Activated CD4-positive, alpha-beta T cell treated with anti-CD3 and anti-CD28 coated beads for 4 hours (primary cell): ENCODE data around the gene SLC39A11.
"Not testable (repeated sequence)": the region's sequence is repeated elsewhere in the genome, so short reads cannot be mapped to it uniquely, and the experiment has no call there.

Source experiments
- DNase-seq, 2 donors: peaks; one replicate each; pipeline ENCODE4 v3.0.0-alpha.2; 2020

Gene SLC39A11

GRCh38 chr17:72822358-72823023 is 270.0 kb downstream of the SLC39A11 start:
- DNase-seq = no peak

DNA sequence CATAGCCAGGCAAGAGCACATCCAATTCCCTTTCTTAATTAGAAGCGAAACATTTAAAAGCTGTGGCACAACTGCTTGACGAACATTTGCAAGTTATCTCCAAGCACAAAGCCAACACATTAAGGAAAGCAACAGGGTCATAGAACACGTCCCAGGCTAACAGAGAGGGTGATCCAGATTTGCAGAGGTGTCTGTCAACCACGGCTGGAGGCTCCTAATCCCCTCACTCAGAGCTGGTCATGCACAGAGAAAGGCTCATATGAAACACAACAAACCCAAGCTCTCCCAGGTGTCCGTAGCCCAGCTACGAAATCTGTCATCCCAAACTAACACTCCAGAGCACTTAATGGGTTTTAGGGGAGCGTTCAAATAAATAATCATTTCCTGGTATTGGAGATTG is 276.1 kb downstream of the SLC39A11 start:
- no peak for DNase-seq

DNA sequence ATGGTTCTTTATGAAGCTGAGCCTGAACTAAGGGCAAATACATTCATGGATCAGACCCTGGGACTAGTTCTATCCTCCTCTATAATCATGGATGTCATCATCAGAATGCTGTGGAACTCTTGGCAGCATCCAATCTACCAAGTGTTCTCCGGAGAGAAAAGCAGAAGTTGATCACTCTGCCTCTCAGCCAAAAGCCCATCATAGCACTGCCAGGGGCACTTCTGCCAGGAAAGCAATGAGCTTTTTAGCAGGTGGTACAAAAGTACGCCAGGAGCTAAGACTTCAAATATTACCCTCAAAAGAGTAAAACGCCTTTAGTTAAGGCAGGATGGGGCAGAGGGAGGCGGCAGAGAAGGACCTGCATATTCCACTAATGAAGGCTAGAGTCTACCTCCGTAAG is 279.0 kb downstream of the SLC39A11 start:
- no peak for DNase-seq

- no peak for DNase-seq
Observed at GRCh38 chr17:72812823-72813222, 279.7 kb downstream of the SLC39A11 start.

DNA sequence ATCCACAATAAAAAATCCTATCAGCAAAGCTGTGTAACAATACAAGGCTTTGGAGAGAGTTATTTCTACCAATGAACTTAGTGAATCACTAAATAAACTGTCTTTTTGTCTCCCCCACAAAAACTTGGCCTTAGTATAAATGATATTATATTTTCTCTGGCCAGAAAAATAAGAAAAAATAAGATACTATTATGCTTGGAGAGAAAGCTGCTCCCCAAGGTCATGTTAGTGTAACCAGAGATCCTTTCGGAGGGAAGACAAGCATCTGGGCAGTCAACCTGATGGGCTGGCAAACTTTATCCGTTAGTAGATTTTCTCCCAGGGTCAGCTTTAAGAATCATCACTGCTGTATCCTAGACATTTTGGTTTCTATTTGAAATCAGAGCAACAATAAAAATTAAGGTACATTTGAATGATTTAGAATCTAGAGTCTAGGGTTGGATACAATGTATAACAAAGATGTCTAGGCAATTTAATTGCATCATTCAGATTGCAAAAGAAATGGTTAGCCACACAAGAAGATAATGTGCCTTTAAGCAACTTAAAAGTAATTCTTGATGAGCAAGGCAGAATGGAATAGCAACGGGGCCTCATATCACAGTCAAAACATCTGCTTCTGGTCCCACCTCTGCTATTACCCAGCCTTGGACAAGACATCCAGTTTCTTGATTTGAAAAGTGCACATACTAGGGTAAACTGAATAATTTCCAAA is 280.4 kb downstream of the SLC39A11 start:
- DNase-seq = no peak

- DNase-seq = no peak
Observed at GRCh38 chr17:72810991-72811508, 281.4 kb downstream of the SLC39A11 start.

DNA sequence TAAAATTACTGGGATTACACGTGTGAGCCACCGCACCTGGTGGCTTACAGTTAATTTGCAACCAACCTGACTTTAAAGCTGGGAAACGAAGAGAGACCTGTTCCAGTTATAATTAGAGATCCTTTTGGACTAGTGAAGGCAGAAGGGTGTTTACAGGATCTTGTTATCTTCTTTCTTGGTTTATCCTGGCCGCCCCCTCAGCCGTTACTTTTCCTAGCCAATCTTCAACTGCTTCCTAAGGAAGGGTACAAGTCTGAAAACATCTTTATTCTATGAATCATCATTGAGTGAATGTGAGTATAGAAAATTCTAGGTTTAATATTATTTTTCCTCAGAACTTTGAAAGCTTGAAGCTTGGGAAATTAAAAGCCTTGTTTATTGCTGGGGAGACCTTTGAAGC is 286.5 kb downstream of the SLC39A11 start:
- no peak for DNase-seq

- no peak for DNase-seq
Observed at GRCh38 chr17:72804949-72805707, 287.4 kb downstream of the SLC39A11 start.

GRCh38 chr17:72802726-72803125 is 289.8 kb downstream of the SLC39A11 start:
- DNase-seq = no peak

GRCh38 chr17:72797142-72797541 is 295.3 kb downstream of the SLC39A11 start:
- no peak for DNase-seq

DNA sequence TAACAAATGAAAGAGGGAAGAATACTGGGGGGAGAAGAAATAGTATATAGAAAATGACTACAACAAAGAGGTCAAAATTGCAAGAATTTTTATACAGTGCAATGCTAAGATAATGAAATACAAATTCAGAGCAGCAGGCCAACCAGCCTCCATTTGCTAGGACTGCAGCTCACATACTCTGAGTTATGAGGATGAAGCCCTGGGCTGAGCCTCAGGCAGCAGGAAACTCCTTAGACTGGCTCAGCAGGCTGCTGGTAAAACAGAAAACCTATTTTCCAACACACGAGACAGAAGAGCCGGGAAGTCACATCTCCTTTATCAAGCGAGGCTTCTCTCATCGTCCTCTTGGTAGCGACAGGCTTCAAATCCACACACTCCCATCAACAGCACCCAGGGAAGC is 296.5 kb downstream of the SLC39A11 start:
- no peak for DNase-seq

- DNase-seq = no peak
Observed at GRCh38 chr17:72794152-72794551, 298.3 kb downstream of the SLC39A11 start.

GRCh38 chr17:72792771-72793170 is 299.7 kb downstream of the SLC39A11 start:
- no peak for DNase-seq

- no peak for DNase-seq
Observed at GRCh38 chr17:72790190-72790589, 302.3 kb downstream of the SLC39A11 start.

DNA sequence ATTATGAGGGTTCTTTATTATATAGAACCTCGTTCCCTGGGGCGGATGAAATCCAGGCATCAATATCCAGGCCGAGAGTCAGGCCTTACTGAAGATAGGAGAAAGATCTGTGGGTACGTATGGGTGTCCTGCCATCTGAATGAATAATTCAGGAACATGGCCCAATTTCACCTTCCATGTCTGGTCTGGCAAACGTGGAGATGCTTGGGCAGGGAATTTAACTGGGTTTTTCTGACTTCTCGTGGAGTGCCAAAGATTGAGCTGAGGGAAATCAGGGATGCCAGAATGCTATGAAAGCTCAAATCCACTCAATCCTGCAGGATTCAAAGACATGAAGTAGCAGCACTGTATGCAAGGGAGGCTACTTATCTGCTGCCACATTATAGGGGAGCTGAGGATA is 302.8 kb downstream of the SLC39A11 start:
- DNase-seq = no peak

GRCh38 chr17:72788950-72789585 is 303.4 kb downstream of the SLC39A11 start:
- DNase-seq = no peak

GRCh38 chr17:72786209-72786608 is 306.3 kb downstream of the SLC39A11 start:
- DNase-seq = no peak

DNA sequence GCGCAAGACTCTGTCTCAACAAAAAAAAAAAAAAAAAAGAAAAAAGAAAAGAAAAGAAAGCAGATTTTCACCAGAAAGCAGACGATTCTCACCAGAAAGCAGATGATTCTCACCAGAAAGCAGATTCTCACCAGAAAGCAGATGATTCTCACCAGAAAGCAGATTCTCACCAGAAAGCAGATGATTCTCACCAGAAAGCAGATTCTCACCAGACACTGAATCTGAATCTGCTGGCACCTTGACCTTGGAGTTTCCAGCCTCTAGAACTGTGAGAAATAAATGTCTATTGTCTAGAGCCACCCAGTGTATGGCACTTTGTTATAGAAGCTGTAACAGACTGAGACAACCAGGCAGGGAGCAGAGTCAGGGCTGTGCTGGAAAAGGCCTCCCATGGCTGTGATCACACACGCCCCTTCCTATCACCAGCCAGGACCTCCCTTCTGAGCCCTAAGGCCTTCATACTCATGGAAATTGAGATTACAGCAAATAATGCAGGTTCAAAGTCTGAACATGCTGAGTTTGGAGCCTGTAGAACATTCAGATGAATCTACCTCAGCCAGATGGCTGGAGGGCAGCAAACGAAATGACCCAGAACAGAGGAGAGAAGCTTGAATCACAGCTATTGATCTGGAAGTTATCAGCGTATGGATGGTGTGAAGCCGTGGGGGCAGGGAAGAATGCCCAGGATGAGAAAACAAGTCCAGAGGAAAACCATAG is 309.3 kb downstream of the SLC39A11 start:
- no peak for DNase-seq

DNA sequence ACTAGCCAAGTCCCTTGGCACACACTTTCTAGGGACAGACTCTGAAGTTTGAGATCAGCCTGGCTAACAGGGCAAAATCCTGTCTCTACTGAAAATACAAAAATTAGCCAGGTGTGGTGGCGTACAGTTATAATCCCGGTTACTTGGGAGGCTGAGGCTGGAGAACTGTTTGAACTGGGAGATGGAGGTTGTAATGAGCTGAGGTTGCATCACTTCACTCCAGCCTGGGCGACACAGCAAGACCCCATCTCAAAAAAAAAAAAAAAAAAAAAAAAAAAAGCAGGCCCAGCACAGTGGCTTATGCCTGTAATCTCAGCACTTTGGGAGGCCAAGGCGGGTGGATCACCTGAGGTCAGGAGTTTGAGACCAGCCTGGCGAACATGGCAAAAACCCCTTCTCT is 310.1 kb downstream of the SLC39A11 start:
- DNase-seq = not testable (repeated sequence)

DNA sequence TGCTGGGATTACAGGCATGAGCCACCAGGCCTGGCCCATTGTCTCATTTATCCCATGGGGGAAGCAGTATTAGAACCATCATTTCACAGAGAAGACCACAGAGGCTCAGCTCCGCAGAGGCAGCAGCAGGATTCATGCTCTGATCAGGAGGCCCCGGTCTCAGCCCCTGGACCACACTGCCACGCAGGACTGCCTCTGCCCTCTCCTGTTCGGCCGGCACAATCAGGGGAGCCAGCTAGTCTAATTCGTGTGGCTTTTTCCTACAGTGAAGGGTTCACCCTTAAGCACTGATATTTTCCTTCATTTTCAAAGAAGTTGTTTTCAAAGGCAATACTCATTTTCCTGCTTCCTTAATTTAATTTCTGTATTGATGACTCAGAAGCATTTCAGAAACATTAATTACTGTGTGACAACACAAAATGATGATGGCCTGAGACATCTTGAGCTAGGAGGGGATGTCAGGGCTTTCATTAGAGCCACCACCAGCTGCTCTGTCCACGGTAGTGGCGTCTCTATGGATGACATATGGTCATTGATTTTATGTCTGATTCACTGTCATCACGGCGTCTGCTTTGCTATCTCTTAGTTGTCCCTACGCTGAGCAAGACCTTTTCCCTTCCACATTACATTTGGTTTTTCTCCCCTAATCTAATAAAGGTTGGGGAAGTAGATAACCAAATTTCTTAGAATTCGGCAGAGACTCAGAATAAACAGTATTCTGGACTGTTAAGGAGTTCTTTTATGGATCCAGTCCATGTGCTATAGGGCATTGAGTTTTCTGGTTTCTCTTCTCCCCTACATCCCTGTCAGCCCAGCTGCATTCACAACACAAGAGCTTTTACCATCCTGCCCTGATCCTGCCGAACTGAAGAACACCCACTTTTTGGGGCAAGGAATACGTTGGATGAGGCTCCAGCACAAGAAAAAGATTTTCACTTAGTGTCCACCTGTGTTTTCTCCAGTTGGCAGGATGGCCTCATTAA is 314.0 kb downstream of the SLC39A11 start:
- DNase-seq = no peak

GRCh38 chr17:72775919-72776318 is 316.6 kb downstream of the SLC39A11 start:
- DNase-seq = no peak
